ENCODE measurements around the gene YAF2.
"Not testable (repeated sequence)": the region's sequence is repeated elsewhere in the genome, so short reads cannot be mapped to it uniquely, and the experiment has no call there.

Gene YAF2

GRCh38 chr12:42192686-42193085 lies 45.4 kb downstream of the YAF2 start:
- no peak overlapping the region for H3K27ac ChIP-seq
- TF ChIP-seq CTCF (conservative IDR thresholded peaks at IDR 0.05), result no peak
- TF ChIP-seq ZFX (IDR thresholded peaks at IDR 0.05), result no peak

GRCh38 chr12:42192258-42192657 lies 45.8 kb downstream of the YAF2 start:
- no peak for TF ChIP-seq CTCF (conservative IDR thresholded peaks at IDR 0.05)
- no peak for TF ChIP-seq ZFX (IDR thresholded peaks at IDR 0.05)
- no peak overlapping the region for H3K27ac ChIP-seq

GRCh38 chr12:42190376-42190775 lies 47.7 kb downstream of the YAF2 start:
- H3K27ac ChIP-seq, result no peak overlapping the region
- TF ChIP-seq ZFX (IDR thresholded peaks at IDR 0.05), result no peak
- TF ChIP-seq CTCF (conservative IDR thresholded peaks at IDR 0.05), result no peak

GRCh38 chr12:42188275-42188674 lies 49.8 kb downstream of the YAF2 start:
- H3K27ac ChIP-seq, result not testable (repeated sequence)

GRCh38 chr12:42187799-42188198 lies 50.2 kb downstream of the YAF2 start:
- no peak overlapping the region for H3K27ac ChIP-seq
- TF ChIP-seq CTCF (conservative IDR thresholded peaks at IDR 0.05) (no peak), ZFX (IDR thresholded peaks at IDR 0.05) (no peak)

- H3K27ac ChIP-seq, result no peak overlapping the region
- TF ChIP-seq CTCF (conservative IDR thresholded peaks at IDR 0.05), result no peak
- no peak for TF ChIP-seq ZFX (IDR thresholded peaks at IDR 0.05)
Measured at GRCh38 chr12:42186793-42187192, 51.3 kb downstream of the YAF2 start.

GRCh38 chr12:42182394-42182793 lies 55.7 kb downstream of the YAF2 start:
- TF ChIP-seq ZFX (IDR thresholded peaks at IDR 0.05), result no peak
- TF ChIP-seq CTCF (conservative IDR thresholded peaks at IDR 0.05), result no peak
- no peak overlapping the region for H3K27ac ChIP-seq

- no peak for TF ChIP-seq CTCF (conservative IDR thresholded peaks at IDR 0.05)
- TF ChIP-seq ZFX (IDR thresholded peaks at IDR 0.05), result no peak
- H3K27ac ChIP-seq, result no peak overlapping the region
Measured at GRCh38 chr12:42180990-42181596, 57.0 kb downstream of the YAF2 start.
